GM12878 (cell line): ENCODE results near the gene DUSP22. TPM values are rescaled to one million over a fixed set of nuclear protein-coding genes. Genes with fewer than 3 reads are reported as not detected.

Experiments used
- BMI1 ChIP-seq: fragments of 450-650 bp; IDR thresholded peaks from 2 replicates; pipeline ENCODE4 v1.6.1; 2016; ENCODE audit warnings: mild to moderate bottlenecking, moderate library complexity, borderline replicate concordance
- CHD1 ChIP-seq: IDR thresholded peaks from 2 replicates; pipeline ENCODE4 v1.6.1; 2012; ENCODE audit warnings: low read depth, low read length, improper control_type of control experiment
- CTCF ChIP-seq, 3 experiments: IDR thresholded peaks in 2 of 3; conservative IDR thresholded peaks in 1 of 3; 2 replicates each; pipeline ENCODE4 v1.5.1; 2011; ENCODE audit warnings: low read depth in 3 of 3, low read length in 3 of 3, mild to moderate bottlenecking in 3 of 3, control low read depth in 2 of 3, moderate library complexity in 2 of 3, inconsistent platforms in 1 of 3, mixed read lengths in 1 of 3; ENCODE audit not compliant: control insufficient read depth in 2 of 3, insufficient read depth in 1 of 3; ENCODE audit errors: extremely low read depth in 1 of 3
- E2F4 ChIP-seq: IDR thresholded peaks from 2 replicates; pipeline ENCODE4 v1.6.1; 2012; ENCODE audit warnings: low read depth, low read length, improper control_type of control experiment
- E4F1 ChIP-seq: fragments of 450-650 bp; IDR thresholded peaks from 2 replicates; pipeline ENCODE4 v1.6.1; 2018; ENCODE audit warnings: borderline replicate concordance, mild to moderate bottlenecking; ENCODE audit not compliant: partially characterized antibody
- EED ChIP-seq: sonication (generic); IDR thresholded peaks from 2 replicates; pipeline ENCODE4 v1.6.1; 2016; ENCODE audit warnings: antibody characterized with exemption, low read depth
- FOXM1 ChIP-seq: IDR thresholded peaks from 2 replicates; pipeline ENCODE4 v1.6.1; 2012; ENCODE audit warnings: low read depth, mild to moderate bottlenecking, inconsistent platforms, low read length, moderate library complexity
- HDAC6 ChIP-seq: fragments of 200-600 bp; sonication (generic); IDR thresholded peaks from one replicate; pipeline ENCODE4 v1.8.0; 2017; ENCODE audit warnings: antibody characterized with exemption; ENCODE audit not compliant: unreplicated experiment
- JUNB ChIP-seq: IDR thresholded peaks from 2 replicates; pipeline ENCODE4 v1.6.1; 2016; ENCODE audit warnings: antibody characterized with exemption, mild to moderate bottlenecking
- KLF5 ChIP-seq: fragments of 450-650 bp; IDR thresholded peaks from 2 replicates; pipeline ENCODE4 v1.6.1; 2014; ENCODE audit warnings: mild to moderate bottlenecking; ENCODE audit not compliant: partially characterized antibody
- MEF2A ChIP-seq: IDR thresholded peaks from 2 replicates; pipeline ENCODE4 v1.6.1; 2011; ENCODE audit warnings: low read depth, mild to moderate bottlenecking, low read length, moderate library complexity; ENCODE audit not compliant: insufficient read depth
- MXI1 ChIP-seq: fragments of 150-350 bp; IDR thresholded peaks from 2 replicates; pipeline ENCODE4 v1.6.1; 2011; ENCODE audit warnings: low read depth, mild to moderate bottlenecking, inconsistent platforms, low read length, improper control_type of control experiment
- POU2F2 ChIP-seq: IDR thresholded peaks from 3 replicates; pipeline ENCODE4 v1.6.1; 2011; ENCODE audit warnings: low read depth, mild to moderate bottlenecking, low read length, borderline replicate concordance
- RAD21 ChIP-seq: IDR thresholded peaks from 2 replicates; pipeline ENCODE4 v1.6.1; 2011; ENCODE audit warnings: mild to moderate bottlenecking, low read depth, low read length, moderate library complexity; ENCODE audit not compliant: insufficient read depth
- RB1 ChIP-seq: fragments of 450-650 bp; formaldehyde crosslinking; IDR thresholded peaks from 2 replicates; pipeline ENCODE4 v1.6.1; 2017; ENCODE audit warnings: mild to moderate bottlenecking, borderline replicate concordance
- RBBP5 ChIP-seq: fragments of 200-600 bp; sonication (generic); conservative IDR thresholded peaks from 2 replicates; pipeline ENCODE4 v1.6.1; 2016
- SPI1 ChIP-seq: IDR thresholded peaks from 2 replicates; pipeline ENCODE4 v1.6.1; 2011; ENCODE audit warnings: low read depth, mild to moderate bottlenecking, low read length, moderate library complexity, borderline replicate concordance; ENCODE audit not compliant: insufficient read depth
- SREBF1 ChIP-seq: IDR thresholded peaks from 2 replicates; pipeline ENCODE4 v1.6.1; 2012; ENCODE audit warnings: mild to moderate bottlenecking, low read length
- SRF ChIP-seq, 2 experiments: IDR thresholded peaks; 2 replicates each; pipeline ENCODE4 v1.6.1; 2011; ENCODE audit warnings: low read depth in 2 of 2, low read length in 2 of 2, mild to moderate bottlenecking in 1 of 2, moderate library complexity in 1 of 2
- STAT1 ChIP-seq: fragments of 450-650 bp; conservative IDR thresholded peaks from 2 replicates; pipeline ENCODE4 v1.6.1; 2014; ENCODE audit warnings: antibody characterized with exemption, mild to moderate bottlenecking
- STAT3 ChIP-seq: IDR thresholded peaks from 2 replicates; pipeline ENCODE4 v1.6.1; 2011; ENCODE audit warnings: low read depth, low read length, improper control_type of control experiment
- TCF3 ChIP-seq: IDR thresholded peaks from 2 replicates; pipeline ENCODE4 v1.6.1; 2012; ENCODE audit warnings: low read depth, mild to moderate bottlenecking, low read length, borderline replicate concordance; ENCODE audit not compliant: insufficient read depth
- YBX1 ChIP-seq: fragments of 450-650 bp; IDR thresholded peaks from 2 replicates; pipeline ENCODE4 v1.6.1; 2016; ENCODE audit warnings: antibody characterized with exemption
- ZNF384 ChIP-seq: IDR thresholded peaks from 2 replicates; pipeline ENCODE4 v1.6.1; 2012; ENCODE audit warnings: low read depth, mild to moderate bottlenecking, low read length, improper control_type of control experiment, borderline replicate concordance
- ZZZ3 ChIP-seq: IDR thresholded peaks from 2 replicates; pipeline ENCODE4 v1.6.1; 2011; ENCODE audit warnings: low read depth; ENCODE audit not compliant: control insufficient read depth, insufficient read length
- polyA plus RNA-seq, 11 experiments: library from polyadenylated mRNA; depleted of rRNA in 4 of 11; unstranded in 6 of 11; stranded (reverse) in 5 of 11; fragments of >200 nt; fragmentation: Nextera tagmentation in 4 of 11; fragmentation: Illumina TruSeq in 1 of 11; extraction: Ambion mirVana in 4 of 11; extraction: Trizol in 1 of 11; gene quantifications; 1 replicate in 1 of 11; 2 replicates in 10 of 11; pipeline versions ENCODE4 v1.2.1 to v1.2.3, GENCODE V29; 2011 to 2016; ENCODE audit warnings: inconsistent platforms in 2 of 11, missing spikeins in 2 of 11, low read depth in 1 of 11
- total RNA-seq, 4 experiments: library from RNA; depleted of rRNA in 3 of 4; stranded (reverse); fragments of >200 nt in 3 of 4; fragmentation: Illumina TruSeq in 1 of 4; extraction: Trizol in 1 of 4; gene quantifications; 2 replicates each; pipeline versions ENCODE4 v1.2.1 to v1.2.3, GENCODE V29; 2013 to 2021

DUSP22 gene
- total and polyA plus RNA-seq, 10 of the 15 experiments (the other 5 are each of a cell fraction or from before 2014, with no cell fraction given) = 78.9 to 156 (median 107) TPM

GRCh38 chr6:292506-293192 lies 362 bp downstream of the DUSP22 start (continued):
- TF ChIP-seq ZZZ3 (no peak), YBX1 (no peak), JUNB (peak; percentile 34; the same call in 1 of the 2 replicates), E2F4 (peak; percentile 65), MXI1 (peak; percentile 79), MEF2A (peak; percentile 66; the same call in 1 of the 2 replicates), RAD21 (peak; percentile 15; the same call in 1 of the 2 replicates), STAT1 (no peak; the same call in 1 of the 2 replicates), SRF (IDR thresholded peaks at IDR 0.05; ENCODE audit: low read depth in 2 of 2, low read length in 2 of 2) (peak in 1 of 2 experiments; percentile 10; a peak in 1 of 4 replicates), ZNF384 (0 out of 2 replicates have a peak, but pooled peaks have one; percentile 30), TCF3 (peak; percentile 86), CTCF (IDR thresholded peaks at IDR 0.05 in 2 of 3, conservative IDR thresholded peaks at IDR 0.05 in 1 of 3; ENCODE audit: control insufficient read depth in 2 of 3, extremely low read depth in 1 of 3, insufficient read depth in 1 of 3, low read depth in 3 of 3, low read length in 3 of 3) (0 out of 6 replicates have a peak, but pooled peaks of 1 of the 3 experiments have one; percentile 16), RB1 (peak; percentile 20; the same call in 1 of the 2 replicates), STAT3 (0 out of 2 replicates have a peak, but pooled peaks have one; percentile 53), FOXM1 (no peak), SPI1 (no peak), KLF5 (no peak), HDAC6 (peak; percentile 53), POU2F2 (peak; percentile 69; the same call in 2 of the 3 replicates), EED (peak; percentile 81), BMI1 (no peak), SREBF1 (0 out of 2 replicates have a peak, but pooled peaks have one; percentile 3), CHD1 (peak; percentile 51; the same call in 1 of the 2 replicates), E4F1 (no peak), RBBP5 (peak; percentile 78; the same call in 1 of the 2 replicates)
